SW480 (cell line): Measurements from ENCODE around the gene CDADC1.

Experiments
- DNase-seq: peaks from one replicate; pipeline ENCODE4 v3.0.0-alpha.2; 2016; ENCODE audit warnings: low spot score

CDADC1 gene

GRCh38 chr13:49295244-49295643 lies 47.5 kb downstream of the CDADC1 start:
- DNase-seq, result no peak

GRCh38 chr13:49296659-49297058 lies 48.9 kb downstream of the CDADC1 start:
- DNase-seq, result no peak

GRCh38 chr13:49297338-49297737 lies 49.6 kb downstream of the CDADC1 start:
- DNase-seq, result no peak

GRCh38 chr13:49298416-49298815 lies 50.7 kb downstream of the CDADC1 start:
- no peak for DNase-seq

GRCh38 chr13:49298903-49299605 lies 51.3 kb downstream of the CDADC1 start:
- peak; percentile 93 for DNase-seq

GRCh38 chr13:49300276-49300675 lies 52.6 kb downstream of the CDADC1 start:
- DNase-seq, result no peak

GRCh38 chr13:49300739-49301589 lies 53.2 kb downstream of the CDADC1 start:
- peak; percentile 83 for DNase-seq

- DNase-seq, result no peak
These were observed 54.5 kb downstream of the CDADC1 start for GRCh38 chr13:49302222-49302621.

GRCh38 chr13:49302817-49303216 lies 55.1 kb downstream of the CDADC1 start:
- DNase-seq, result peak; percentile 32

GRCh38 chr13:49303533-49304252 lies 56.0 kb downstream of the CDADC1 start:
- DNase-seq, result peak; percentile 94

- no peak for DNase-seq
These were observed 56.6 kb downstream of the CDADC1 start for GRCh38 chr13:49304356-49304755.

- DNase-seq, result no peak
These were observed 57.3 kb downstream of the CDADC1 start for GRCh38 chr13:49304763-49305700.

- DNase-seq, result no peak
These were observed 58.2 kb downstream of the CDADC1 start for GRCh38 chr13:49305792-49306425.

- no peak for DNase-seq
These were observed 59.6 kb downstream of the CDADC1 start for GRCh38 chr13:49307365-49307764.

GRCh38 chr13:49308097-49308875 lies 60.6 kb downstream of the CDADC1 start:
- no peak for DNase-seq

- DNase-seq, result no peak
These were observed 61.2 kb downstream of the CDADC1 start for GRCh38 chr13:49308921-49309408.

GRCh38 chr13:49310251-49310650 lies 62.5 kb downstream of the CDADC1 start:
- no peak for DNase-seq

- no peak for DNase-seq
These were observed 64.1 kb downstream of the CDADC1 start for GRCh38 chr13:49311816-49312215.

- peak; percentile 36 for DNase-seq
These were observed 66.7 kb downstream of the CDADC1 start for GRCh38 chr13:49314344-49314882.
